ENCODE measurements around the gene NRP1. TPM values are rescaled to one million over a fixed set of nuclear protein-coding genes. Genes with fewer than 3 reads are reported as not detected.
A peak's percentile ranks its signal among the peaks of the same experiment; 100 is the strongest.

Gene NRP1
- total and polyA plus RNA-seq, 4 donors, result 14.6 to 55.6 (median 37.8) TPM

DNA sequence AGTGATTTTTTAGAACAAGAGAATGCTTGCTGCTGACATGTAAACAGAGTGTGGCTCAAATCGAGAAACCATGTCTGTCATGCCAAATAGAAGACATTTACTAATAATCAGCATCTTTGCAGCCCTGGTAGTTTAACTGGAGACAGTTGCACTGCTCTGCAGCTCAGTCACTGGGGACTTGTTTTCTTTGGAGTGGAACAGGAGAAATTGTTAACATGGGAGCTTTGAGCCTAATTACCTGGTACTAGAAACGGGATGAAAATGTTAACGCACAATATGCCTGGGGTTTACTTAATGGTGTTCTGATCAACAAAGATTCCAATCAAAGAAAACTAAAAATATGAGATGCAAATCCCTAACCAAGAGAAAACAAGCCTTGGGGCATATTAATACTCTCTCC, 153.5 kb downstream of the NRP1 start:
- WGBS, result 79% methylated on average over 3 of the region's 3 CpGs
- Histone ChIP-seq H3K27me3 (ENCODE audit: control insufficient read depth in 4 of 4, insufficient read depth in 4 of 4, low read length in 3 of 4) (no peaks in the 10 kb centered on the region), H3K4me3 (ENCODE audit: low read depth in 1 of 3, low read length in 3 of 3) (no peak overlapping the region), H3K27ac (ENCODE audit: low read depth in 1 of 2, low read length in 2 of 2) (no peak overlapping the region), H3K4me1 (ENCODE audit: control insufficient read depth in 4 of 4, insufficient read depth in 4 of 4, low read length in 3 of 4) (peaks cover 0 to 5% (median 3%) of the 10 kb centered on the region in 4 donors), H3K36me3 (ENCODE audit: control insufficient read depth in 4 of 4, insufficient read depth in 3 of 4, low read depth in 1 of 4, low read length in 3 of 4) (peaks cover 0 to 22% (median 13%) of the 10 kb centered on the region in 4 donors), H3K9ac (ENCODE audit: low read depth in 1 of 2, low read length in 2 of 2) (no peak overlapping the region), H3K9me3 (ENCODE audit: control insufficient read depth in 4 of 4, low read length in 3 of 4) (no peaks in the 10 kb centered on the region)
- TF ChIP-seq FOXA2 (IDR thresholded peaks at IDR 0.05), result no peak
- TF ChIP-seq, protein P1, sequence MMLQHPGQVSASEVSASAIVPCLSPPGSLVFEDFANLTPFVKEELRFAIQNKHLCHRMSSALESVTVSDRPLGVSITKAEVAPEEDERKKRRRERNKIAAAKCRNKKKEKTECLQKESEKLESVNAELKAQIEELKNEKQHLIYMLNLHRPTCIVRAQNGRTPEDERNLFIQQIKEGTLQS (IDR thresholded peaks at IDR 0.05), result no peak
- no peak for TF ChIP-seq HNF4A (conservative IDR thresholded peaks at IDR 0.05)
- no peak for TF ChIP-seq NR2F2 (IDR thresholded peaks at IDR 0.05)
- no peak for TF ChIP-seq RXRA (IDR thresholded peaks at IDR 0.05)
- TF ChIP-seq RAD21 (IDR thresholded peaks at IDR 0.05), result no peak
- no peak for TF ChIP-seq SP1 (IDR thresholded peaks at IDR 0.05)
- TF ChIP-seq JUND (IDR thresholded peaks at IDR 0.05), result no peak
- no peak for TF ChIP-seq GABPA (IDR thresholded peaks at IDR 0.05 in 1 of 2, conservative IDR thresholded peaks at IDR 0.05 in 1 of 2)
- no peak for TF ChIP-seq YY1 (IDR thresholded peaks at IDR 0.05)
- no peak for TF ChIP-seq HNF4G (IDR thresholded peaks at IDR 0.05)
- TF ChIP-seq TAF1 (conservative IDR thresholded peaks at IDR 0.05), result no peak
- TF ChIP-seq FOXA1 (IDR thresholded peaks at IDR 0.05), result no peak
- TF ChIP-seq, protein P2, sequence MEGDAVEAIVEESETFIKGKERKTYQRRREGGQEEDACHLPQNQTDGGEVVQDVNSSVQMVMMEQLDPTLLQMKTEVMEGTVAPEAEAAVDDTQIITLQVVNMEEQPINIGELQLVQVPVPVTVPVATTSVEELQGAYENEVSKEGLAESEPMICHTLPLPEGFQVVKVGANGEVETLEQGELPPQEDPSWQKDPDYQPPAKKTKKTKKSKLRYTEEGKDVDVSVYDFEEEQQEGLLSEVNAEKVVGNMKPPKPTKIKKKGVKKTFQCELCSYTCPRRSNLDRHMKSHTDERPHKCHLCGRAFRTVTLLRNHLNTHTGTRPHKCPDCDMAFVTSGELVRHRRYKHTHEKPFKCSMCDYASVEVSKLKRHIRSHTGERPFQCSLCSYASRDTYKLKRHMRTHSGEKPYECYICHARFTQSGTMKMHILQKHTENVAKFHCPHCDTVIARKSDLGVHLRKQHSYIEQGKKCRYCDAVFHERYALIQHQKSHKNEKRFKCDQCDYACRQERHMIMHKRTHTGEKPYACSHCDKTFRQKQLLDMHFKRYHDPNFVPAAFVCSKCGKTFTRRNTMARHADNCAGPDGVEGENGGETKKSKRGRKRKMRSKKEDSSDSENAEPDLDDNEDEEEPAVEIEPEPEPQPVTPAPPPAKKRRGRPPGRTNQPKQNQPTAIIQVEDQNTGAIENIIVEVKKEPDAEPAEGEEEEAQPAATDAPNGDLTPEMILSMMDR (IDR thresholded peaks at IDR 0.05; ENCODE audit: low read depth, low read length, missing input control), result no peak
- TF ChIP-seq, protein P3, sequence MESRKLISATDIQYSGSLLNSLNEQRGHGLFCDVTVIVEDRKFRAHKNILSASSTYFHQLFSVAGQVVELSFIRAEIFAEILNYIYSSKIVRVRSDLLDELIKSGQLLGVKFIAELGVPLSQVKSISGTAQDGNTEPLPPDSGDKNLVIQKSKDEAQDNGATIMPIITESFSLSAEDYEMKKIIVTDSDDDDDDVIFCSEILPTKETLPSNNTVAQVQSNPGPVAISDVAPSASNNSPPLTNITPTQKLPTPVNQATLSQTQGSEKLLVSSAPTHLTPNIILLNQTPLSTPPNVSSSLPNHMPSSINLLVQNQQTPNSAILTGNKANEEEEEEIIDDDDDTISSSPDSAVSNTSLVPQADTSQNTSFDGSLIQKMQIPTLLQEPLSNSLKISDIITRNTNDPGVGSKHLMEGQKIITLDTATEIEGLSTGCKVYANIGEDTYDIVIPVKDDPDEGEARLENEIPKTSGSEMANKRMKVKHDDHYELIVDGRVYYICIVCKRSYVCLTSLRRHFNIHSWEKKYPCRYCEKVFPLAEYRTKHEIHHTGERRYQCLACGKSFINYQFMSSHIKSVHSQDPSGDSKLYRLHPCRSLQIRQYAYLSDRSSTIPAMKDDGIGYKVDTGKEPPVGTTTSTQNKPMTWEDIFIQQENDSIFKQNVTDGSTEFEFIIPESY (IDR thresholded peaks at IDR 0.05), result no peak
- TF ChIP-seq EGR1 (IDR thresholded peaks at IDR 0.05; ENCODE audit: low read depth in 2 of 2), result no peak
- DNase-seq (ENCODE audit: low spot score), result no peak

DNA sequence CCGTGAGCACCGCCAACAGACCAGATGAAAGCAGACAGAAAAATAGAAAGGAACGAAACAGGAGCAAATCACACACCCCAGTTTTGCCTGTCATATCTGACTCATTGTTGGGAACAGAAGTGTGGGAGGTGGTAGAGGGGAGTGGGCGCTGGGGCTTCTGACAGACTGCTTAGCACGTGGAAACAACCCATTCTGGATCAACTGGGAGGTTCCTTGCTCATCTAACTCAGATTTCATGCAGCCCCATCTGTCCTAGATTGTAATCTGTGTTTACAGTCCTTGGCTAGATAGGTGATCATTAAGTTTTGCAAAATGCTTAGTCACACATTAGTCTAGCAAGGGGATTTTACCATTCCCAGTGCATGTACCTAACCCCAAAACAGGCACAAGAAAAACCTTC, 154.1 kb downstream of the NRP1 start:
- no peaks in the 10 kb centered on the region for H3K27me3 ChIP-seq (ENCODE audit: control insufficient read depth in 4 of 4, insufficient read depth in 4 of 4, low read length in 3 of 4)
- TF ChIP-seq, protein P4, sequence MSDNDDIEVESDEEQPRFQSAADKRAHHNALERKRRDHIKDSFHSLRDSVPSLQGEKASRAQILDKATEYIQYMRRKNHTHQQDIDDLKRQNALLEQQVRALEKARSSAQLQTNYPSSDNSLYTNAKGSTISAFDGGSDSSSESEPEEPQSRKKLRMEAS (IDR thresholded peaks at IDR 0.05), result peak; percentile 21
- TF ChIP-seq HNF4A (conservative IDR thresholded peaks at IDR 0.05), result peak in 1 of 2 donors; percentile 33
- peak; percentile 47 for TF ChIP-seq FOXA2 (IDR thresholded peaks at IDR 0.05)
- no peak for TF ChIP-seq RXRA (IDR thresholded peaks at IDR 0.05)
- no peak for TF ChIP-seq RAD21 (IDR thresholded peaks at IDR 0.05)
- peaks cover 0 to 5% (median 3%) of the 10 kb centered on the region in 4 donors for H3K4me1 ChIP-seq (ENCODE audit: control insufficient read depth in 4 of 4, insufficient read depth in 4 of 4, low read length in 3 of 4)
- WGBS, result 88% methylated on average over 5 of the region's 5 CpGs
- H3K4me3 ChIP-seq (ENCODE audit: low read depth in 1 of 3, low read length in 3 of 3), result no peak overlapping the region
- H3K27ac ChIP-seq (ENCODE audit: low read depth in 1 of 2, low read length in 2 of 2), result no peak overlapping the region
- H3K36me3 ChIP-seq (ENCODE audit: control insufficient read depth in 4 of 4, insufficient read depth in 3 of 4, low read depth in 1 of 4, low read length in 3 of 4), result peaks cover 0 to 17% (median 10%) of the 10 kb centered on the region in 4 donors
- H3K9me3 ChIP-seq (ENCODE audit: control insufficient read depth in 4 of 4, low read length in 3 of 4), result no peaks in the 10 kb centered on the region
- no peak overlapping the region for H3K9ac ChIP-seq (ENCODE audit: low read depth in 1 of 2, low read length in 2 of 2)
- DNase-seq (ENCODE audit: low spot score), result no peak
